Astrocyte (in vitro differentiated cells and primary cell): ENCODE data around the gene CRTC1. TPM values are rescaled to one million over a fixed set of nuclear protein-coding genes. Genes with fewer than 3 reads are reported as not detected.

ENCODE experiments used
- DNase-seq: peaks from one replicate; pipeline ENCODE4 v3.0.0-alpha.2; 2010; ENCODE audit warnings: low read depth
- FAIRE-seq: peaks from 2 replicates; lab custom pipeline; 2011; peaks lifted over from hg19 to GRCh38; lab: Jason Lieb, UNC
- H2AFZ ChIP-seq: 2 replicates; pipeline ENCODE4 v1.6.0; 2012; ENCODE audit warnings: low read depth, low read length, inconsistent platforms
- H3K27ac ChIP-seq: 2 replicates; pipeline ENCODE4 v1.5.1; 2011; ENCODE audit warnings: low read depth, low read length, inconsistent platforms
- H3K27me3 ChIP-seq: 2 replicates; pipeline ENCODE4 v1.6.0; 2011; ENCODE audit warnings: low read length, inconsistent platforms; ENCODE audit not compliant: insufficient read depth
- H3K36me3 ChIP-seq: 2 replicates; pipeline ENCODE4 v1.5.1; 2011; ENCODE audit warnings: low read length, inconsistent platforms; ENCODE audit not compliant: insufficient read depth
- H3K4me1 ChIP-seq: 2 replicates; pipeline ENCODE4 v1.5.1; 2011; ENCODE audit warnings: low read length, inconsistent platforms; ENCODE audit not compliant: insufficient read depth
- H3K4me2 ChIP-seq: 2 replicates; pipeline ENCODE4 v1.6.0; 2012; ENCODE audit warnings: low read length, inconsistent platforms
- H3K4me3 ChIP-seq: 2 replicates; pipeline ENCODE4 v1.5.1; 2011; ENCODE audit warnings: low read depth, mild to moderate bottlenecking, low read length, inconsistent platforms; ENCODE audit not compliant: insufficient read depth
- H3K79me2 ChIP-seq: 2 replicates; pipeline ENCODE4 v1.6.0; 2012; ENCODE audit warnings: mild to moderate bottlenecking, low read length, inconsistent platforms; ENCODE audit not compliant: insufficient read depth
- H3K9ac ChIP-seq: 2 replicates; pipeline ENCODE4 v1.6.0; 2012; ENCODE audit warnings: mild to moderate bottlenecking, low read length, inconsistent platforms
- H3K9me3 ChIP-seq: 2 replicates; pipeline ENCODE4 v1.5.1; 2012; ENCODE audit warnings: low read depth, mild to moderate bottlenecking, low read length, inconsistent platforms; ENCODE audit not compliant: insufficient read depth
- H4K20me1 ChIP-seq: 2 replicates; pipeline ENCODE4 v1.6.0; 2012; ENCODE audit warnings: low read length, inconsistent platforms; ENCODE audit not compliant: insufficient read depth
- H3K27ac Mint-ChIP-seq: one replicate; pipeline ENCODE4 v1.8.0; 2021; ENCODE audit warnings: mild to moderate bottlenecking, mixed read lengths; ENCODE audit not compliant: unreplicated experiment
- H3K27me3 Mint-ChIP-seq: one replicate; pipeline ENCODE4 v1.8.0; 2021; ENCODE audit warnings: low read depth, mixed read lengths; ENCODE audit not compliant: unreplicated experiment
- H3K36me3 Mint-ChIP-seq: one replicate; pipeline ENCODE4 v1.8.0; 2021; ENCODE audit warnings: low read depth, mixed read lengths; ENCODE audit not compliant: unreplicated experiment
- H3K4me1 Mint-ChIP-seq: one replicate; pipeline ENCODE4 v1.8.0; 2021; ENCODE audit warnings: low read depth, mixed read lengths; ENCODE audit not compliant: unreplicated experiment
- H3K4me3 Mint-ChIP-seq: one replicate; pipeline ENCODE4 v1.8.0; 2021; ENCODE audit warnings: mild to moderate bottlenecking, moderate library complexity, mixed read lengths; ENCODE audit not compliant: unreplicated experiment
- H3K9me3 Mint-ChIP-seq: one replicate; pipeline ENCODE4 v1.8.0; 2021; ENCODE audit warnings: mild to moderate bottlenecking, mixed read lengths; ENCODE audit not compliant: unreplicated experiment
- CTCF ChIP-seq: IDR thresholded peaks from 2 replicates; pipeline ENCODE4 v1.5.1; 2011; ENCODE audit warnings: low read depth, mild to moderate bottlenecking, inconsistent platforms, low read length, moderate library complexity; ENCODE audit not compliant: insufficient read depth
- EZH2 ChIP-seq: IDR thresholded peaks from 2 replicates; pipeline ENCODE4 v1.6.1; 2012; ENCODE audit warnings: mild to moderate bottlenecking, low read length, inconsistent platforms; ENCODE audit not compliant: insufficient read depth
- total RNA-seq: library from RNA; stranded (reverse); gene quantifications from 2 replicates; pipeline ENCODE4 v1.2.1, GENCODE V29; 2021

Gene CRTC1
- total RNA-seq, 1 donor from 2014 or later: 8.4 TPM

GRCh38 chr19:18746401-18747325, 63.2 kb downstream of the CRTC1 start:
- H3K4me2 ChIP-seq: no peak overlapping the region
- no peak overlapping the region for H3K4me3 Mint-ChIP-seq
- peaks cover 2% of the 10 kb centered on the region for H3K27me3 Mint-ChIP-seq
- no peak overlapping the region for H3K27ac ChIP-seq
- H3K36me3 Mint-ChIP-seq: peaks cover 9% of the 10 kb centered on the region
- no peak overlapping the region for H2AFZ ChIP-seq
- H3K9me3 ChIP-seq: no peaks in the 10 kb centered on the region
- H3K79me2 ChIP-seq: no peaks in the 10 kb centered on the region
- no peaks in the 10 kb centered on the region for H3K36me3 ChIP-seq
- H3K4me1 ChIP-seq: no peaks in the 10 kb centered on the region
- DNase-seq (no peak), FAIRE-seq (no peak)
- no peak overlapping the region for H3K27ac Mint-ChIP-seq
- H3K4me1 Mint-ChIP-seq: peaks cover 7% of the 10 kb centered on the region
- TF ChIP-seq EZH2: no peak
- no peak for TF ChIP-seq CTCF
- H3K9ac ChIP-seq: no peak overlapping the region
- peaks cover 35% of the 10 kb centered on the region for H4K20me1 ChIP-seq
- no peak overlapping the region for H3K4me3 ChIP-seq
- no peaks in the 10 kb centered on the region for H3K27me3 ChIP-seq
- H3K9me3 Mint-ChIP-seq: no peaks in the 10 kb centered on the region

- no peaks in the 10 kb centered on the region for H3K9me3 Mint-ChIP-seq
- H3K27ac Mint-ChIP-seq: no peak overlapping the region
- Histone ChIP-seq H3K27me3 (no peaks in the 10 kb centered on the region), H3K9me3 (no peaks in the 10 kb centered on the region), H4K20me1 (peaks cover 10% of the 10 kb centered on the region), H3K36me3 (no peaks in the 10 kb centered on the region), H3K79me2 (no peaks in the 10 kb centered on the region), H3K9ac (no peak overlapping the region), H3K4me3 (no peak overlapping the region), H3K4me2 (no peak overlapping the region), H3K4me1 (no peaks in the 10 kb centered on the region), H2AFZ (no peak overlapping the region), H3K27ac (no peak overlapping the region)
- FAIRE-seq (no peak), DNase-seq (no peak)
- H3K4me1 Mint-ChIP-seq: peaks cover 7% of the 10 kb centered on the region
- no peak overlapping the region for H3K4me3 Mint-ChIP-seq
- peaks cover 2% of the 10 kb centered on the region for H3K27me3 Mint-ChIP-seq
- no peak for TF ChIP-seq EZH2
- TF ChIP-seq CTCF: no peak
- peaks cover 11% of the 10 kb centered on the region for H3K36me3 Mint-ChIP-seq
Measured at GRCh38 chr19:18749362-18750231, 66.1 kb downstream of the CRTC1 start.
